ENCODE measurements around the gene TSPAN9.

DNA sequence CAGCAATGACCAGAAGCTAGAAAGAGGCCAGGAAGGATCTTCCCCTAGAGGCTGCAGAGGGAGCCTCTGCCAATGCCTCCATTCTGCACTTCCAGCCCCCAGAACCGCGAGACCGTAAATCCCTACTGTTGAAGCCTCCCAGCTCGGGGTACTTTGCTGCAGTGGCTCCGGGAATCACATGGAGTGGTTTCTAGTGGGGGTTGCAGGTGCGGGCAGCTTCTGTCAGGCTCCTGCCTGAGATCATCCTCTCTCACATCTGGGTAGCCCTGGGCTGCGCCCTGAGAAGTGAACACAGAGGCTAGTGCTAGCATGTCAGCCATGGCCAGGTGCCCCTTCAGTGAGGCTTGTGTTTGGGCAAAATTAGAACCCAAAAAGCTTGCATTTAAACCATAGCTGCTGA is 67.3 kb downstream of the TSPAN9 start:
- TF ChIP-seq CTCF (IDR thresholded peaks at IDR 0.05; ENCODE audit: low read depth, low read length) (no peak), POLR2A (IDR thresholded peaks at IDR 0.05; ENCODE audit: extremely low read depth, insufficient read length) (no peak)

All from NB4 (cell line).